Activated CD8-positive, alpha-beta memory T cell treated with anti-CD3 and anti-CD28 coated beads for 36 hours (primary cell): ENCODE data around the gene COL15A1. TPM values are rescaled to one million over a fixed set of nuclear protein-coding genes. Genes with fewer than 3 reads are reported as not detected.

Experiments used
- CTCF ChIA-PET: fragments of 350-600 bp; sonication (Branson Sonifier 250); formaldehyde crosslinking; loops from one replicate; lab custom pipeline; 2021; ENCODE audit warnings: antibody characterized with exemption; lab: Charles Lee
- POLR2A ChIA-PET: fragments of 350-600 bp; sonication (Branson Sonifier 250); formaldehyde crosslinking; loops from one replicate; lab custom pipeline; 2021; ENCODE audit warnings: antibody characterized with exemption; lab: Charles Lee
- total RNA-seq, 2 experiments: library from RNA; stranded (reverse); gene quantifications; one replicate each; pipeline ENCODE4 v1.2.3, GENCODE V29; 2021

Gene COL15A1
- total RNA-seq, 2 experiments from 2014 or later: 0.02 to 0.04 TPM

DNA sequence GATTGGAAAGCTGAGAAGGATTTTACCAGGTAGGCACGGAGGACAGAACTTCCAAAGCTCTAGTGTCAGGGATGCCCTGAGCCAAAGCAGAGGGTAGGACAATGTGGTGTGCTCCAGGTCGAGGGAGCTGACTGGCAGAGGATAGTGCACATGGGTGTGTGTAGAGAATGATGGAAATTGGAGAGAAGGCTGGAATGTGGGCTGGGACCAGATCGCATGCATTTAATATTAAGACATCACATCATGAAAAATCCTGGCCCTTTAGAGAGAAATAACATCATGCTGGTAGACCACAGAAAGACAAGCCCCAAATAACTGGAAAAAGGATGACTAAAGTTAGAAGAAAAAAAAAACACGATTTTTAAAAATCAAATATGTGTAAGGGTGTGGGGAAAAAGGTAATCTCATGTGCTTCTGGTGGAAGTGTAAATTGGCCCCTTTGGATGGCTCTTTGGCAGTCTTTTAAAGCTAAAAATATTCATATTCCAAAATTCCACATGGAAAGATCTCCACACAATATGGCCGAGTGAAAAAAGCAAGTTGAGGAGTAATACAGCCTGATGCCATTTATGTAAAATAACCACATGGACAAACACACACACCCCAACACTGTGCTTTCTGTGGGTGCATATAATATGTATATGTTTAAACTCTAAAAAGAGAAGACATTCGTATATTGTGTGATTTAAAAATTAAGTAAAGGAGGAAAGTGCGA, 94.2 kb downstream of the COL15A1 start:
- CTCF ChIA-PET: no interaction called here
- POLR2A ChIA-PET: interaction anchor here (0.7 kb wide), 1 partner anchor 85 kb away, joined by 3 read pairs; no protein-coding TSS in a partner anchor

GRCh38 chr9:99038484-99038820, 94.7 kb downstream of the COL15A1 start:
- POLR2A ChIA-PET: interaction anchor here (0.7 kb wide), 1 partner anchor 84 kb away, joined by 3 read pairs; no protein-coding TSS in a partner anchor
- CTCF ChIA-PET: no interaction called here

GRCh38 chr9:99039505-99040182, 95.9 kb downstream of the COL15A1 start:
- POLR2A ChIA-PET: no interaction called here

GRCh38 chr9:99040251-99040900, 96.7 kb downstream of the COL15A1 start:
- CTCF ChIA-PET: interaction anchor here (1.5 kb wide), 1 partner anchor 12 kb away, joined by 3 read pairs; no protein-coding TSS in a partner anchor
- POLR2A ChIA-PET: no interaction called here

More at GRCh38 chr9:99039505-99040182, 95.9 kb downstream of the COL15A1 start:
- CTCF ChIA-PET: interaction anchor here (1.5 kb wide), 1 partner anchor 13 kb away, joined by 3 read pairs; no protein-coding TSS in a partner anchor

- ChIA-PET CTCF (interaction anchor here (1.5 kb wide), 1 partner anchor 12 kb away, joined by 3 read pairs; no protein-coding TSS in a partner anchor), POLR2A (no interaction called here)
Measured at GRCh38 chr9:99040911-99041582, 97.3 kb downstream of the COL15A1 start.

GRCh38 chr9:99041618-99042017, 97.9 kb downstream of the COL15A1 start:
- ChIA-PET POLR2A (no interaction called here), CTCF (no interaction called here)

GRCh38 chr9:99042620-99043019, 98.9 kb downstream of the COL15A1 start:
- POLR2A ChIA-PET: no interaction called here
- CTCF ChIA-PET: no interaction called here

DNA sequence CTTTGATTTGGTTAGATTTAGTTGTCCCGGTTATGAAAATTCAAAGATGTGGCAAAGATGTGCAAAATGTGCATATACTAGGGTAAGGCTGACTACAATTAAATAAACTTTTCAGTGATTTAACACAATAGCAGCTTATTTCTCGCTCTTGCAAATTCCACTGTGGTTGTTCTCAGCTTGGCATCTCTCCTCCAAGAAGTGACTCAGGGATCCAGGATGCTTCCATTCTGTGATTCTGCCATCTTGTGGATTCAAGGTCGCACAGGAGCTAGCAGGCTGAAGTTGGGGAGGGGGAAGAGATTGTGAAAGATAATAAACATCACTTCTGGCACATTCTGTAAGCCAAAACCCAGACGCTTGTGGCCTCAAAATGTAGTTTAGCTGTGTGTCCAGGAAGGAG, 101.1 kb downstream of the COL15A1 start:
- CTCF ChIA-PET: interaction anchor here (1.2 to 1.6 kb wide), 2 partner anchors 9 to 96 kb away, joined by 3 read pairs; no protein-coding TSS in a partner anchor
- POLR2A ChIA-PET: no interaction called here

DNA sequence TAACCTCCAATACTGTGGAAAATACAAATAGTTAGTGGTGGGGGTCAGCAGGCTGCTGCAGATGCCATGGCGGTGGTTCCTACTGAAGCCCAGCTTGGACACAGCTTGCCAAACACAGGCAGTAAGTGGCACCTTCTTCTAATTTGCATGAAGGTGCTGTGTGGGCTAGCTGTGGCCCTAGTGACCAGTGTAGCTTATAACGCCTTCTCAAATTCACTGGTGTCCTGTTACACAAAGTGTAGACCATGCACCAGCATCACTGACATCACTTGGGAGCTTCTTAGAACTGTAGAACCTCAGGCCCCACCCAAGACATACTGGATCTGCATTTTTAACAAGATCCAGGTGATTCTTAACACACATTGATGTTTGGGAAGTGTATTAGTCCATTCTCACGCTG, 102.4 kb downstream of the COL15A1 start:
- ChIA-PET POLR2A (no interaction called here), CTCF (interaction anchor here (1.2 to 1.6 kb wide), 2 partner anchors 8 to 94 kb away, joined by 3 read pairs; no protein-coding TSS in a partner anchor)

- POLR2A ChIA-PET: no interaction called here
- CTCF ChIA-PET: no interaction called here
Measured at GRCh38 chr9:99046542-99047071, 102.9 kb downstream of the COL15A1 start.

DNA sequence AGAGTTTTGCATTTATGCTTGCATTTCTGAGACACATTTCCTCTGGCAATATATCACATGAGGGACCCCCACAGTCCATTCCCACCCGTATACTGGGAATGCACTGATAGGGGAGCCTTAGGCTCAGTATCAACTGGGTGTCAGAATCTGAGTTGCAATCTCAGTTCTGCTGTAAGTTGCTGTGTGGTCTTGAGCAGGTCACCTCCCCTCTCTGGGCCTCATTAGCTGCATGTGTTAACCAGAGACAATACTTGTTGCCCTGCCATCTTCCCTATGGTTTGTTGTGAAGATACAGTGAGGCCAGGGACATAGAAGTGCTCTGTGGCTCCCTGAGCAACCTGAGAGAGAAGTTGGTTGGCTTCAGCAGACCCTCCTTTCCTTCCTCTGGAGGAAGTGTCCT, 105.5 kb downstream of the COL15A1 start:
- ChIA-PET POLR2A (no interaction called here), CTCF (no interaction called here)

- POLR2A ChIA-PET: no interaction called here
- CTCF ChIA-PET: no interaction called here
Measured at GRCh38 chr9:99049641-99050040, 105.9 kb downstream of the COL15A1 start.

- CTCF ChIA-PET: no interaction called here
- POLR2A ChIA-PET: no interaction called here
Measured at GRCh38 chr9:99050292-99050911, 106.7 kb downstream of the COL15A1 start.

GRCh38 chr9:99050924-99051323, 107.2 kb downstream of the COL15A1 start:
- POLR2A ChIA-PET: no interaction called here
- CTCF ChIA-PET: no interaction called here

DNA sequence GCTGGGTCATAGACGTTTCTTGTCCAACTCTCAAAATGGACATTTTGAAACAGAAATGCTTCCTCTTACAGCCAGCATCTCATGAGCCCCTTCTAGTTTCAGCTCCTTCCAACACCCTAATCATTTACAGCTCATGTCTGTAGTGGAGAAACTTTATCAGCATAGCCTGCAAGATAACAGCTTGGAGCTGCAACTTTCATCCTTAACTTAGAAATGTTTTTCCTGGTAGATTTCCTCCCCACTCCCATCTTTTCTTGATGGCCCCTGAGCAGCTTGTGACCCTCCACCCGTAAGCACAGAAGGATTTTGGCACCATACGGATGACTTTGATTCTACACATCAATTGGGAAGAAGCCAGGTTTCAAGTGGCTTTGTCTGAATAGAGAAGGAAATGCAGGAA, 107.7 kb downstream of the COL15A1 start:
- POLR2A ChIA-PET: no interaction called here
- CTCF ChIA-PET: interaction anchor here (0.6 to 1.2 kb wide), 3 partner anchors 17 to 52 kb away, joined by 3 to 4 read pairs (median 3); no protein-coding TSS in a partner anchor

- CTCF ChIA-PET: interaction anchor here (0.6 to 1.2 kb wide), 3 partner anchors 17 to 53 kb away, joined by 3 to 4 read pairs (median 3); no protein-coding TSS in a partner anchor
- POLR2A ChIA-PET: no interaction called here
Measured at GRCh38 chr9:99051851-99052250, 108.1 kb downstream of the COL15A1 start.

DNA sequence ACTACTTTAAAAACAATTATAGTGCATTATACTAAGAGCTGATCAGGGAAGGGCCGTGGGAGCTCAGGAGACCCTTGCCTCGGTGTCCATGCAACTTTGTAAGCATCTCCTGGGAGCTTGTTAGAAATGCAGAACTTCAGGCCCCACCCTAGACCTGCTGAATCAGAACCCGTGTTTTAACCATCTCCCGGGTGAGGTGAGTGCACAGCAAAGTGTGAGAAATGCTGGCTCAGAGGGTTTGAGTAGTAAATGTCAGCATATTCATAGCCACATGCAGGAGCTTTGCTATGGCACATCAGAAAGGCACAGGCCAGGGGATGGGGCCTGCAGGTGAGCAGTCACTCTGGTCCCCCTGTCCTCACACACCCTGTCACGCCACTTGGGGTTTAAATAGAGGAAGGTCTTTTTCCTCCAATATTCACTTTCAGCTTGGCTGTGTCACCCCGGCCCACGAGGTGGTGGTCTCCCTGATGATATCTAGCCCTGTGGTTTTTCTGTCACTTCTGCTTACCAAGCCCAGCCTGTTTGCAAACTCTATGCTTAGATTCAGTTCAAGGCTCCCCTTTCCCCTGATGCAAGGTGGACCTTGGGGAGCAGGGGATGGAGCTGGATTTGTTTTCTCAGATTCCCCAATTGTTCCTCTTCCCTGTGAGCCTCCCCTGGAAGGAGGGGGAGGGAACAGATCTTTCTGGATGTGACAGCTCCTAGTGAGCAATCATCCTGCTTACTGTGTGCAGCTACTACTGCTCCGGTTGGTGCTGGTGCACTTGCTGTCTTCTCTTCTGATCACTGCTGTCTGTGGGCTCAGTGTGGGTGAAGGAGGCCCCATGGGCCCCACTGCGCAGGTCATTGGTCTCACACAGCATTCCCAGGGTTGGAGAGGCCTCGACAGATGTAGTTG, 109.4 kb downstream of the COL15A1 start:
- POLR2A ChIA-PET: no interaction called here
- CTCF ChIA-PET: interaction anchor here (1.0 to 1.6 kb wide), 3 partner anchors 13 to 45 kb away, joined by 3 to 6 read pairs (median 3); no protein-coding TSS in a partner anchor
